Measurements from ENCODE around the gene SNPH.

The SNPH gene

DNA sequence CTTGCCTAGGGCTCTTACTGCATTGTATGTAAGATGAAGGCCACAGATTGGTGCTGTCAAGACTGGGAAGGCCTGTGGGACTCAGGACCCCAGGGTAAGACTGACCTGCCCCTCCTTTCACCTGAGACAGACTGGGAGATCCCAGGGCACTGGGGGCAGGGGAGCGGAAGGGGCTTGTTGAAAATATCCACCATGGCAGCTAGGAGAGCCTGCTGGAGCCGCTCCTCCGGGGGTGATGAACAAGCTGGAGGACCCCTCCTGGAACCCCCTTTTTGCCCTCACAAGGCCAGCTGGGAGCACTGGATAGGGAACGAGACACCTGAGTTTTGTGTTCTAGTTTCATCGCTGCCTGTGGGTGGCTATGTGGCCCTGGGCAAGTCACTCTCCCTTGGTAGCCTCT is 72.0 kb downstream of the SNPH start:
- no peaks in the 10 kb centered on the region for H3K4me1 ChIP-seq (ENCODE audit: control insufficient read depth, insufficient read depth, low read length)
- no peak overlapping the region for H3K27ac ChIP-seq (ENCODE audit: extremely low read depth, low read depth, low read length)
- H3K36me3 ChIP-seq (ENCODE audit: control insufficient read depth in 2 of 2, insufficient read depth in 1 of 2, low read length in 2 of 2), result peaks cover 0 to 4% of the 10 kb centered on the region in 2 experiments; a peak in 2 of 3 replicates
- CTCF ChIA-PET, result no interaction called here
- H3K9me3 ChIP-seq (ENCODE audit: control insufficient read depth, insufficient read depth, low read depth, low read length), result no peaks in the 10 kb centered on the region
- TF ChIP-seq, protein P1, sequence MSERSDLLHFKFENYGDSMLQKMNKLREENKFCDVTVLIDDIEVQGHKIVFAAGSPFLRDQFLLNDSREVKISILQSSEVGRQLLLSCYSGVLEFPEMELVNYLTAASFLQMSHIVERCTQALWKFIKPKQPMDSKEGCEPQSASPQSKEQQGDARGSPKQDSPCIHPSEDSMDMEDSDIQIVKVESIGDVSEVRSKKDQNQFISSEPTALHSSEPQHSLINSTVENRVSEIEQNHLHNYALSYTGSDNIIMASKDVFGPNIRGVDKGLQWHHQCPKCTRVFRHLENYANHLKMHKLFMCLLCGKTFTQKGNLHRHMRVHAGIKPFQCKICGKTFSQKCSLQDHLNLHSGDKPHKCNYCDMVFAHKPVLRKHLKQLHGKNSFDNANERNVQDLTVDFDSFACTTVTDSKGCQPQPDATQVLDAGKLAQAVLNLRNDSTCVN (tag by site-specific recombination; optimal IDR thresholded peaks at IDR 0.05), result no peak
- TF ChIP-seq, protein P2, sequence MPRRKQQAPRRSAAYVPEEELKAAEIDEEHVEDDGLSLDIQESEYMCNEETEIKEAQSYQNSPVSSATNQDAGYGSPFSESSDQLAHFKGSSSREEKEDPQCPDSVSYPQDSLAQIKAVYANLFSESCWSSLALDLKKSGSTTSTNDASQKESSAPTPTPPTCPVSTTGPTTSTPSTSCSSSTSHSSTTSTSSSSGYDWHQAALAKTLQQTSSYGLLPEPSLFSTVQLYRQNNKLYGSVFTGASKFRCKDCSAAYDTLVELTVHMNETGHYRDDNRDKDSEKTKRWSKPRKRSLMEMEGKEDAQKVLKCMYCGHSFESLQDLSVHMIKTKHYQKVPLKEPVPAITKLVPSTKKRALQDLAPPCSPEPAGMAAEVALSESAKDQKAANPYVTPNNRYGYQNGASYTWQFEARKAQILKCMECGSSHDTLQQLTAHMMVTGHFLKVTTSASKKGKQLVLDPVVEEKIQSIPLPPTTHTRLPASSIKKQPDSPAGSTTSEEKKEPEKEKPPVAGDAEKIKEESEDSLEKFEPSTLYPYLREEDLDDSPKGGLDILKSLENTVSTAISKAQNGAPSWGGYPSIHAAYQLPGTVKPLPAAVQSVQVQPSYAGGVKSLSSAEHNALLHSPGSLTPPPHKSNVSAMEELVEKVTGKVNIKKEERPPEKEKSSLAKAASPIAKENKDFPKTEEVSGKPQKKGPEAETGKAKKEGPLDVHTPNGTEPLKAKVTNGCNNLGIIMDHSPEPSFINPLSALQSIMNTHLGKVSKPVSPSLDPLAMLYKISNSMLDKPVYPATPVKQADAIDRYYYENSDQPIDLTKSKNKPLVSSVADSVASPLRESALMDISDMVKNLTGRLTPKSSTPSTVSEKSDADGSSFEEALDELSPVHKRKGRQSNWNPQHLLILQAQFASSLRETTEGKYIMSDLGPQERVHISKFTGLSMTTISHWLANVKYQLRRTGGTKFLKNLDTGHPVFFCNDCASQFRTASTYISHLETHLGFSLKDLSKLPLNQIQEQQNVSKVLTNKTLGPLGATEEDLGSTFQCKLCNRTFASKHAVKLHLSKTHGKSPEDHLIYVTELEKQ (tag by site-specific recombination; IDR thresholded peaks at IDR 0.05; ENCODE audit: borderline replicate concordance), result no peak
- no peak for TF ChIP-seq ZNF223 (tag by site-specific recombination; IDR thresholded peaks at IDR 0.05)
- no peak for TF ChIP-seq ZNF549 (tag by site-specific recombination; IDR thresholded peaks at IDR 0.05)
- no peak for TF ChIP-seq ZNF621 (tag by site-specific recombination; IDR thresholded peaks at IDR 0.05)
- no peak for TF ChIP-seq TRIM28 (IDR thresholded peaks at IDR 0.05; ENCODE audit: borderline replicate concordance, low read length)
- no peak for TF ChIP-seq ZNF785 (tag by site-specific recombination; IDR thresholded peaks at IDR 0.05)
- no peak for TF ChIP-seq ZNF248 (tag by site-specific recombination; IDR thresholded peaks at IDR 0.05)
- TF ChIP-seq, protein P3, sequence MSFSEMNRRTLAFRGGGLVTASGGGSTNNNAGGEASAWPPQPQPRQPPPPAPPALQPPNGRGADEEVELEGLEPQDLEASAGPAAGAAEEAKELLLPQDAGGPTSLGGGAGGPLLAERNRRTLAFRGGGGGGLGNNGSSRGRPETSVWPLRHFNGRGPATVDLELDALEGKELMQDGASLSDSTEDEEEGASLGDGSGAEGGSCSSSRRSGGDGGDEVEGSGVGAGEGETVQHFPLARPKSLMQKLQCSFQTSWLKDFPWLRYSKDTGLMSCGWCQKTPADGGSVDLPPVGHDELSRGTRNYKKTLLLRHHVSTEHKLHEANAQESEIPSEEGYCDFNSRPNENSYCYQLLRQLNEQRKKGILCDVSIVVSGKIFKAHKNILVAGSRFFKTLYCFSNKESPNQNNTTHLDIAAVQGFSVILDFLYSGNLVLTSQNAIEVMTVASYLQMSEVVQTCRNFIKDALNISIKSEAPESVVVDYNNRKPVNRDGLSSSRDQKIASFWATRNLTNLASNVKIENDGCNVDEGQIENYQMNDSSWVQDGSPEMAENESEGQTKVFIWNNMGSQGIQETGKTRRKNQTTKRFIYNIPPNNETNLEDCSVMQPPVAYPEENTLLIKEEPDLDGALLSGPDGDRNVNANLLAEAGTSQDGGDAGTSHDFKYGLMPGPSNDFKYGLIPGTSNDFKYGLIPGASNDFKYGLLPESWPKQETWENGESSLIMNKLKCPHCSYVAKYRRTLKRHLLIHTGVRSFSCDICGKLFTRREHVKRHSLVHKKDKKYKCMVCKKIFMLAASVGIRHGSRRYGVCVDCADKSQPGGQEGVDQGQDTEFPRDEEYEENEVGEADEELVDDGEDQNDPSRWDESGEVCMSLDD (tag by site-specific recombination; IDR thresholded peaks at IDR 0.05), result no peak
- TF ChIP-seq ZNF501 (tag by site-specific recombination; IDR thresholded peaks at IDR 0.05), result no peak
- TF ChIP-seq, protein P4, sequence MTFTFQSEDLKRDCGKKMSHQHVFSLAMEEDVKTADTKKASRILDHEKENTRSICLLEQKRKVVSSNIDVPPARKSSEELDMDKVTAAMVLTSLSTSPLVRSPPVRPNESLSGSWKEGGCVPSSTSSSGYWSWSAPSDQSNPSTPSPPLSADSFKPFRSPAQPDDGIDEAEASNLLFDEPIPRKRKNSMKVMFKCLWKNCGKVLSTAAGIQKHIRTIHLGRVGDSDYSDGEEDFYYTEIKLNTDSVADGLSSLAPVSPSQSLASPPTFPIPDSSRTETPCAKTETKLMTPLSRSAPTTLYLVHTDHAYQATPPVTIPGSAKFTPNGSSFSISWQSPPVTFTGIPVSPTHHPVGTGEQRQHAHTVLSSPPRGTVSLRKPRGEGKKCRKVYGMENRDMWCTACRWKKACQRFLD (tag by site-specific recombination; IDR thresholded peaks at IDR 0.05), result no peak
- no peak for TF ChIP-seq ZNF510 (tag by site-specific recombination; IDR thresholded peaks at IDR 0.05; ENCODE audit: insufficient replicate concordance)
- TF ChIP-seq BCL11A (tag by site-specific recombination; IDR thresholded peaks at IDR 0.05; ENCODE audit: low read depth), result no peak
- no peak overlapping the region for H3K4me3 ChIP-seq (ENCODE audit: low read depth, low read length)
- POLR2A ChIA-PET, result no interaction called here

DNA sequence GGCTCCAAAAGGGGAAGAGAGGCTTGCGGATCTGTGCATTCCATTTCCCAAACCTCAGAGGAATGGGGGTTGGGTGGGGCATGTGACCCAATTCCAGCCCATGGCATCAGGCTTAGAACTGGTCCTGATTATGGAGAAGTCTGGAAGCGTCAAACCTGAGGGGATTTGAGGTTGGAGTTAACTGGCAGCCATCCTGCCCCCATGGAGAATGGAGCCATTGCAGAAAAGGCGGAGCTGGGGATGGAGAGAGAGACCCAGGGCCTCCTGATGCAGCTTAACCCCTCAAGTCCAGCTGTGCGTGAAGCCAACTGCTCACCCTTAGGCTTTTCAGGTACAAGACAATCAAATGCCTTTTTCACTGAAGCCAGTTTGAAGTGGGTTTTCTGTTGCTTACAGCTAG is 72.7 kb downstream of the SNPH start:
- peaks cover 0 to 3% of the 10 kb centered on the region in 2 experiments; a peak in 2 of 3 replicates for H3K36me3 ChIP-seq (ENCODE audit: control insufficient read depth in 2 of 2, insufficient read depth in 1 of 2, low read length in 2 of 2)
- ChIA-PET CTCF (no interaction called here), POLR2A (interaction anchor here (0.7 kb wide), 1 partner anchor 53 kb away, joined by 4 read pairs; no protein-coding TSS in a partner anchor)
- H3K9me3 ChIP-seq (ENCODE audit: control insufficient read depth, insufficient read depth, low read depth, low read length), result no peaks in the 10 kb centered on the region
- no peak overlapping the region for H3K27ac ChIP-seq (ENCODE audit: extremely low read depth, low read depth, low read length)
- H3K4me3 ChIP-seq (ENCODE audit: low read depth, low read length), result no peak overlapping the region
- TF ChIP-seq ZNF623 (tag by site-specific recombination; IDR thresholded peaks at IDR 0.05) (no peak), ZEB2 (tag by site-specific recombination; IDR thresholded peaks at IDR 0.05) (no peak), ZNF292 (tag by site-specific recombination; IDR thresholded peaks at IDR 0.05; ENCODE audit: borderline replicate concordance, low read depth) (no peak), KLF7 (tag by site-specific recombination; IDR thresholded peaks at IDR 0.05; ENCODE audit: borderline replicate concordance) (no peak), WT1 (tag by site-specific recombination; IDR thresholded peaks at IDR 0.05) (no peak)
- TF ChIP-seq, protein P5, sequence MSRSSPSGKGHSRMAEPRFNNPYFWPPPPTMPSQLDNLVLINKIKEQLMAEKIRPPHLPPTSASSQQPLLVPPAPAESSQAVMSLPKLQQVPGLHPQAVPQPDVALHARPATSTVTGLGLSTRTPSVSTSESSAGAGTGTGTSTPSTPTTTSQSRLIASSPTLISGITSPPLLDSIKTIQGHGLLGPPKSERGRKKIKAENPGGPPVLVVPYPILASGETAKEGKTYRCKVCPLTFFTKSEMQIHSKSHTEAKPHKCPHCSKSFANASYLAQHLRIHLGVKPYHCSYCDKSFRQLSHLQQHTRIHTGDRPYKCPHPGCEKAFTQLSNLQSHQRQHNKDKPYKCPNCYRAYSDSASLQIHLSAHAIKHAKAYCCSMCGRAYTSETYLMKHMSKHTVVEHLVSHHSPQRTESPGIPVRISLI (tag by site-specific recombination; IDR thresholded peaks at IDR 0.05), result no peak
- H3K4me1 ChIP-seq (ENCODE audit: control insufficient read depth, insufficient read depth, low read length), result no peaks in the 10 kb centered on the region
